ENCODE measurements around the gene IDI2. TPM values are rescaled to one million over a fixed set of nuclear protein-coding genes. Genes with fewer than 3 reads are reported as not detected.

IDI2 gene
- total and polyA plus RNA-seq, 12 donors, result 0.07 to 0.28 TPM; not detected in 10

DNA sequence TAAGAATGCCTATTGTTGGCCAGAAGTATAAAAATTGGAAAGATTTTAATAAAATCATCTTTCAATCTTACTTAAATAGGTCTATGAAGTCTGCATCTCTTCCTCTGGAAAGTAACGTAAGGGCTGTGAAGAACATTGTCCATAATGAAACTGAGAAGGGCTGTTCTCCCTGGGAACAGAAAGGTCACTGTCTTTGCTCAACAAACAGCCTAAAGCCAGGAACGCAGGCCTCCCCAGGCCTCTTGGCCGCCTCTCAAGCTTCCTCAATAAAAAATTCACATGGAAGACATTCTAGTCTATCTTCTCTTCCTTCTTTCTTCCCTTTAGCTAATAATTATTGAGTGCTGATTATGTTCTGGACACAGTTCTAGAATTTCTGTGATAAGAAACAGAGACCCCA is 9.1 kb upstream of the IDI2 start:
- H3K27ac ChIP-seq, result peak overlapping the region in 2 of 5 donors; percentile 17 to 26
- no peak overlapping the region for H3K4me3 ChIP-seq
- TF ChIP-seq, protein P1, sequence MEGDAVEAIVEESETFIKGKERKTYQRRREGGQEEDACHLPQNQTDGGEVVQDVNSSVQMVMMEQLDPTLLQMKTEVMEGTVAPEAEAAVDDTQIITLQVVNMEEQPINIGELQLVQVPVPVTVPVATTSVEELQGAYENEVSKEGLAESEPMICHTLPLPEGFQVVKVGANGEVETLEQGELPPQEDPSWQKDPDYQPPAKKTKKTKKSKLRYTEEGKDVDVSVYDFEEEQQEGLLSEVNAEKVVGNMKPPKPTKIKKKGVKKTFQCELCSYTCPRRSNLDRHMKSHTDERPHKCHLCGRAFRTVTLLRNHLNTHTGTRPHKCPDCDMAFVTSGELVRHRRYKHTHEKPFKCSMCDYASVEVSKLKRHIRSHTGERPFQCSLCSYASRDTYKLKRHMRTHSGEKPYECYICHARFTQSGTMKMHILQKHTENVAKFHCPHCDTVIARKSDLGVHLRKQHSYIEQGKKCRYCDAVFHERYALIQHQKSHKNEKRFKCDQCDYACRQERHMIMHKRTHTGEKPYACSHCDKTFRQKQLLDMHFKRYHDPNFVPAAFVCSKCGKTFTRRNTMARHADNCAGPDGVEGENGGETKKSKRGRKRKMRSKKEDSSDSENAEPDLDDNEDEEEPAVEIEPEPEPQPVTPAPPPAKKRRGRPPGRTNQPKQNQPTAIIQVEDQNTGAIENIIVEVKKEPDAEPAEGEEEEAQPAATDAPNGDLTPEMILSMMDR (IDR thresholded peaks at IDR 0.05), result no peak
- no peak for DNase-seq
- intact Hi-C loops (cut with DNase I), result no loop called here
- 76 to 81% (median 80%) methylated on average over 3 of the region's 3 CpGs for WGBS, 4 donors
- no peaks in the 10 kb centered on the region for H3K9me3 ChIP-seq (replicated peaks in 1 of 3)
- H3K27me3 ChIP-seq, result no peaks in the 10 kb centered on the region
- no peaks in the 10 kb centered on the region for H3K4me1 ChIP-seq (replicated peaks in 1 of 2)
- peaks cover 0 to 7% of the 10 kb centered on the region in 2 donors for H3K36me3 ChIP-seq (replicated peaks in 1 of 2)

DNA sequence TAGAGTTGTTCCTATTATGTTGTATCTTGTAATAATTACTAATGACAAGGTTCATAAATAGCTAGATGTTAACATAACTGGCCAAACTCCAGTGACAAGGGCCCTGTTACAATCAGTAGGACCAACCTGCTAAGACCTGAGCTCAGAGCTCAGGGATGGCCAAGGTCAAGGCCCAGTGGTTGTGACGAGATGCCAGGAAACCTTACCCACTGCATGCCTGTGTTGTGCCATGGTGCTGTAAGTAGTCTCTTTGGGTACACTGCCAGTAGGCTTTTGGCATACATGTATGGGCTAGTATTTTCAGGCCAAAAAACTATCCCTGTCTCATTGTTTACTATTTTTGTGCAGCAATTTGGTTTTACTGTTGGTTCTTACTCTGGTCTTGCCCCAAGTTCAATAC is 7.9 kb upstream of the IDI2 start:
- Histone ChIP-seq H3K4me1 (replicated peaks in 1 of 2) (no peaks in the 10 kb centered on the region), H3K9me3 (replicated peaks in 1 of 3) (no peaks in the 10 kb centered on the region), H3K27me3 (no peaks in the 10 kb centered on the region), H3K4me3 (no peak overlapping the region), H3K36me3 (replicated peaks in 1 of 2) (peaks cover 0 to 7% of the 10 kb centered on the region in 2 donors), H3K27ac (no peak overlapping the region)
- intact Hi-C loops (cut with DNase I), result no loop called here
- peak in 3 of 7 donors; percentile 40 to 75 (median 41) for DNase-seq
- TF ChIP-seq, protein P1 (IDR thresholded peaks at IDR 0.05), result no peak
- TF ChIP-seq POLR2A (IDR thresholded peaks at IDR 0.05), result no peak
- 37 to 60% (median 40%) methylated on average over 1 of the region's 1 CpG for WGBS, 4 donors

DNA sequence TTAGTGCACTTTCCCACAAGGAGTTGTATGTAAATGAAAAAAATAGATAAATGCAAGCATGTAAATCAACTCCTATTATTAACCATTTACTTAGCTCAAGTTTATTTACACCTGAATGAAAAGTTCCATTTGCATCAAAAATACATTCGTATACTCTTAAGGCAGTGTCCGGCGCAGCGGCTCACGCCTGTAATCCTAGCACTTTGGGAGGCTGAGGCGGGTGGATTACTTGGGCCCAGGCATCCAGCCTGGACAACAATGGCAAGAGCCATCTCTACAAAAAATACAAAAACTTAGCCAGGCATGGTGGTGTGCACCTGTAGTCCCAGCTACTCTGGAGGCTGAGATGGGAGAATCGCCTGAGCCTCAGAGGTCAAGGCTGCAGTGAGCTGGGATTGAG is 4.2 kb upstream of the IDI2 start:
- Histone ChIP-seq H3K4me1 (replicated peaks in 1 of 2) (no peaks in the 10 kb centered on the region), H3K4me3 (no peak overlapping the region), H3K9me3 (replicated peaks in 1 of 3) (no peaks in the 10 kb centered on the region), H3K27me3 (no peaks in the 10 kb centered on the region), H3K27ac (no peak overlapping the region), H3K36me3 (replicated peaks in 1 of 2) (no peaks in the 10 kb centered on the region)
- 95 to 97% (median 95%) methylated on average over 6 to 7 of the region's 7 CpGs for WGBS, 4 donors
- DNase-seq, result no peak
- intact Hi-C loops (cut with DNase I), result no loop called here
- no peak for TF ChIP-seq POLR2A (IDR thresholded peaks at IDR 0.05)
- TF ChIP-seq, protein P1 (IDR thresholded peaks at IDR 0.05), result no peak

DNA sequence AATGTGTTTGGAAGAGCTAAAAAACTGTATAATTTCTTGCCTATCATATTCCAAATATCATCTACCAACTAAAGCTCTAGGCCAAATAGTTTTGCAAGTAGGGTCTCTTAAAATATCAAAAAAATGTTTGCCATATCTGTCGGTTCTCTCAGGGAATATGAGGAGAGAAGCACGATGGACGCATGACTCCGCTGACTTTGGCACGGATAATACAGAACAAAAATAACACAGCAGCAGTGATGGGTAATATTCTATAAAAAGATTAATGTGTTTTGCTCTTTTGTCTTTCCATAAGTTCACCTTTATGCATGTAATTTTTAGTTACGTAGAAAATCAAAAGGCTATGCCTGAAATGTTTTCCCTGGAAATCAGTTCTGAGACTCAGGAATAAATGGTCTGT is 919 bp upstream of the IDI2 start:
- WGBS, 4 donors, result 86 to 95% (median 94%) methylated on average over 6 of the region's 6 CpGs

More for the DNA sequence above, 919 bp upstream of the IDI2 start:
- H3K4me1 ChIP-seq (replicated peaks in 1 of 2), result no peaks in the 10 kb centered on the region
- no peak overlapping the region for H3K4me3 ChIP-seq
- H3K9me3 ChIP-seq (replicated peaks in 1 of 3), result no peaks in the 10 kb centered on the region
- H3K27ac ChIP-seq, result no peak overlapping the region
- no peaks in the 10 kb centered on the region for H3K27me3 ChIP-seq
- DNase-seq, result no peak
- H3K36me3 ChIP-seq (replicated peaks in 1 of 2), result no peaks in the 10 kb centered on the region
- no peak for TF ChIP-seq POLR2A (IDR thresholded peaks at IDR 0.05)
- TF ChIP-seq, protein P1 (IDR thresholded peaks at IDR 0.05), result no peak
- intact Hi-C loops (cut with DNase I), result no loop called here

Data from adrenal gland (tissue), 12 donors.